GM12878 (cell line): ENCODE data around the gene MYO3A. TPM values are rescaled to one million over a fixed set of nuclear protein-coding genes. Genes with fewer than 3 reads are reported as not detected.

Experiments used
- IRF4 ChIP-seq: IDR thresholded peaks from 2 replicates; pipeline ENCODE4 v1.6.1; 2011; ENCODE audit warnings: low read depth, low read length
- POLR2A ChIP-seq: IDR thresholded peaks from 2 replicates; pipeline ENCODE4 v1.6.1; 2011; ENCODE audit warnings: low read depth, mild to moderate bottlenecking, low read length
- SIX5 ChIP-seq: IDR thresholded peaks from 2 replicates; pipeline ENCODE4 v1.6.1; 2011; ENCODE audit warnings: mild to moderate bottlenecking, low read depth, low read length, moderate library complexity; ENCODE audit not compliant: severe bottlenecking
- ZBTB40 ChIP-seq: fragments of 450-650 bp; IDR thresholded peaks from 2 replicates; pipeline ENCODE4 v1.6.1; 2016; ENCODE audit warnings: mild to moderate bottlenecking, moderate library complexity, borderline replicate concordance
- ZNF274 ChIP-seq: IDR thresholded peaks from one replicate; pipeline ENCODE4 v1.8.0; 2011; ENCODE audit not compliant: insufficient read length, insufficient read depth
- ZNF592 ChIP-seq: fragments of 450-650 bp; IDR thresholded peaks from 2 replicates; pipeline ENCODE4 v1.6.1; 2017; ENCODE audit warnings: mild to moderate bottlenecking, moderate library complexity
- polyA plus RNA-seq, 11 experiments: library from polyadenylated mRNA; depleted of rRNA in 4 of 11; unstranded in 6 of 11; stranded (reverse) in 5 of 11; fragments of >200 nt; fragmentation: Nextera tagmentation in 4 of 11; fragmentation: Illumina TruSeq in 1 of 11; extraction: Ambion mirVana in 4 of 11; extraction: Trizol in 1 of 11; gene quantifications; 1 replicate in 1 of 11; 2 replicates in 10 of 11; pipeline versions ENCODE4 v1.2.1 to v1.2.3, GENCODE V29; 2011 to 2016; ENCODE audit warnings: inconsistent platforms in 2 of 11, missing spikeins in 2 of 11, low read depth in 1 of 11
- total RNA-seq, 4 experiments: library from RNA; depleted of rRNA in 3 of 4; stranded (reverse); fragments of >200 nt in 3 of 4; fragmentation: Illumina TruSeq in 1 of 4; extraction: Trizol in 1 of 4; gene quantifications; 2 replicates each; pipeline versions ENCODE4 v1.2.1 to v1.2.3, GENCODE V29; 2013 to 2021

The MYO3A gene
- total and polyA plus RNA-seq, 10 of the 15 experiments (the other 5 are each of a cell fraction or from before 2014, with no cell fraction given): not detected

GRCh38 chr10:26025523-26025922 lies 91.5 kb downstream of the MYO3A start (continued):
- TF ChIP-seq ZBTB40 (no peak), ZNF274 (no peak), ZNF592 (no peak), IRF4 (no peak), POLR2A (no peak), SIX5 (no peak)
